ENCODE measurements around the gene SAMD4A.

DNA sequence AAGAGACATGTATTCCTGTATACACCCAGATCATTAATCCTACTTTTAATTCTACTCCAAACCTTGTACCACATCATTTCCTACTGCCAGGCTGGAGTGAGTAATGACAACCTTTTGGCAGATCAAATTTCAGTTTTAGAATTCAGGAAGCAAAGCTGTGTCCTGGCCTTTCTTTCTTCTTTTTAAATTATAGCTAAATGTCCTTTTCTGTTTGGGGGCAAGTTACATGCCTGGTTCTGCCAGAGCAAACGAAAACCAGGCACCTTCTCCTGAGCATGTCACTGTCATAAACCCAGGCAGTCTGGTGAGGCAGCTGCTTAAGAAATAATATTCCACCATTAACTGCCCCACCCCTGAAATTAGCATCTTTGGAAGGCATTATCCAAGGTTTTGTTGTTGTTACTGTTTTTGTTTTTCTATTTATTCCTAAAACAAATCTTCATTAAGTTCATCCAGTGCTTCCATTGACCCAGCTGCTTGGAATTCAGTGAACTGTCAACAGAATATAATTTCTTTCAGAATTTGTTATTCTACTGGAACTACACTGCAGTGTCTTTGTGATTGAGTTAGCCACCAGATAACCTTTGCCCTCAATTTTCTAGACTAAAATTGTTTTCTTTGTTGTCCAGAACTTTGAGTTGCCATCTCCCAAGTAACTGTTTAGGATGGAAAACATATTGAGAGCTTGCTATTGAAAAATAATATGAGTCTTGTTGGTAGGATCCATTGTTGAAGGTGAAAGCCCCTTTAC is 33.2 kb downstream of the SAMD4A start:
- TF ChIP-seq ZNF274 (IDR thresholded peaks at IDR 0.05; ENCODE audit: low read depth, low read length) (no peak), SUZ12 (IDR thresholded peaks at IDR 0.05; ENCODE audit: extremely low read depth, insufficient read depth, insufficient read length) (no peak)
